NB4 (cell line): Measurements from ENCODE around the gene WDR7.

Experiments used
- DNase-seq: peaks from one replicate; pipeline ENCODE4 v3.0.0; 2010; ENCODE audit warnings: low read depth
- H3K4me3 ChIP-seq: one replicate; pipeline ENCODE4 v1.5.1; 2011; ENCODE audit warnings: mild to moderate bottlenecking, low read depth, low read length, moderate library complexity
- CTCF ChIP-seq: IDR thresholded peaks from one replicate; pipeline ENCODE4 v1.5.1; 2012; ENCODE audit warnings: low read depth, low read length
- MAX ChIP-seq: IDR thresholded peaks from 2 replicates; pipeline ENCODE4 v1.6.1; 2011; ENCODE audit warnings: low read depth, low read length
- MYC ChIP-seq: IDR thresholded peaks from 2 replicates; pipeline ENCODE4 v1.6.1; 2011; ENCODE audit warnings: low read depth, low read length
- POLR2A ChIP-seq: IDR thresholded peaks from 2 replicates; pipeline ENCODE4 v1.6.1; 2011; ENCODE audit warnings: mild to moderate bottlenecking; ENCODE audit not compliant: insufficient read length; ENCODE audit errors: extremely low read depth

The WDR7 gene

GRCh38 chr18:56902653-56903052 lies 251.5 kb downstream of the WDR7 start:
- no peak for DNase-seq
- TF ChIP-seq CTCF (no peak), POLR2A (no peak)
- no peak overlapping the region for H3K4me3 ChIP-seq

GRCh38 chr18:56903686-56904085 lies 252.5 kb downstream of the WDR7 start:
- H3K4me3 ChIP-seq: no peak overlapping the region
- no peak for DNase-seq
- no peak for TF ChIP-seq MAX
- no peak for TF ChIP-seq MYC
- TF ChIP-seq CTCF: no peak
- no peak for TF ChIP-seq POLR2A

GRCh38 chr18:56907771-56908170 lies 256.6 kb downstream of the WDR7 start:
- DNase-seq: no peak
- TF ChIP-seq CTCF (no peak), POLR2A (no peak), MAX (no peak), MYC (no peak)
- H3K4me3 ChIP-seq: no peak overlapping the region

- H3K4me3 ChIP-seq: no peak overlapping the region
- no peak for TF ChIP-seq CTCF
- TF ChIP-seq MAX: no peak
- TF ChIP-seq MYC: no peak
- no peak for TF ChIP-seq POLR2A
- no peak for DNase-seq
Observed at GRCh38 chr18:56910237-56910636, 259.1 kb downstream of the WDR7 start.

GRCh38 chr18:56910967-56911366 lies 259.8 kb downstream of the WDR7 start:
- no peak overlapping the region for H3K4me3 ChIP-seq
- TF ChIP-seq POLR2A (no peak), MYC (no peak), CTCF (no peak), MAX (no peak)
- DNase-seq: no peak

- no peak overlapping the region for H3K4me3 ChIP-seq
- DNase-seq: no peak
- no peak for TF ChIP-seq CTCF
- TF ChIP-seq MAX: no peak
- no peak for TF ChIP-seq MYC
- no peak for TF ChIP-seq POLR2A
Observed at GRCh38 chr18:56913941-56914340, 262.8 kb downstream of the WDR7 start.
